GM12878 (cell line): Measurements from ENCODE around the gene MEGF11. TPM values are rescaled to one million over a fixed set of nuclear protein-coding genes. Genes with fewer than 3 reads are reported as not detected.

Experiments
- ATF7 ChIP-seq: fragments of 450-650 bp; IDR thresholded peaks from 2 replicates; pipeline ENCODE4 v1.6.1; 2016; ENCODE audit warnings: low read depth, mild to moderate bottlenecking
- CBX5 ChIP-seq: sonication (generic); IDR thresholded peaks from 2 replicates; pipeline ENCODE4 v1.6.1; 2016; ENCODE audit warnings: low read depth, moderate library complexity, mild to moderate bottlenecking, inconsistent platforms
- CREM ChIP-seq: IDR thresholded peaks from 2 replicates; pipeline ENCODE4 v1.6.1; 2014; ENCODE audit warnings: antibody characterized with exemption, low read depth
- E4F1 ChIP-seq: fragments of 450-650 bp; IDR thresholded peaks from 2 replicates; pipeline ENCODE4 v1.6.1; 2018; ENCODE audit warnings: borderline replicate concordance, mild to moderate bottlenecking; ENCODE audit not compliant: partially characterized antibody
- EGR1 ChIP-seq, 2 experiments: IDR thresholded peaks; 1 replicate in 1 of 2; 2 replicates in 1 of 2; pipeline ENCODE4 v1.6.1; 2011 to 2012; ENCODE audit warnings: low read depth in 2 of 2, low read length in 2 of 2, borderline replicate concordance in 1 of 2, mild to moderate bottlenecking in 1 of 2, moderate library complexity in 1 of 2
- FOS ChIP-seq: IDR thresholded peaks from 3 replicates; pipeline ENCODE4 v1.6.1; 2011; ENCODE audit warnings: borderline replicate concordance; ENCODE audit not compliant: insufficient read length; ENCODE audit errors: extremely low read depth
- IKZF1 ChIP-seq: fragments of 450-650 bp; conservative IDR thresholded peaks from 2 replicates; pipeline ENCODE4 v1.6.1; 2017; ENCODE audit warnings: antibody characterized with exemption, mild to moderate bottlenecking
- IRF3 ChIP-seq: fragments of 450-650 bp; IDR thresholded peaks from 2 replicates; pipeline ENCODE4 v1.6.1; 2014; ENCODE audit warnings: mild to moderate bottlenecking
- IRF5 ChIP-seq: fragments of 450-650 bp; IDR thresholded peaks from 2 replicates; pipeline ENCODE4 v1.6.1; 2017; ENCODE audit warnings: borderline replicate concordance
- JUND ChIP-seq: IDR thresholded peaks from 2 replicates; pipeline ENCODE4 v1.6.1; 2012; ENCODE audit warnings: low read depth, mild to moderate bottlenecking, low read length, improper control_type of control experiment, moderate library complexity
- MEF2A ChIP-seq: IDR thresholded peaks from 2 replicates; pipeline ENCODE4 v1.6.1; 2011; ENCODE audit warnings: low read depth, mild to moderate bottlenecking, low read length, moderate library complexity; ENCODE audit not compliant: insufficient read depth
- MXI1 ChIP-seq: fragments of 150-350 bp; IDR thresholded peaks from 2 replicates; pipeline ENCODE4 v1.6.1; 2011; ENCODE audit warnings: low read depth, mild to moderate bottlenecking, inconsistent platforms, low read length, improper control_type of control experiment
- MYC ChIP-seq: IDR thresholded peaks from 2 replicates; pipeline ENCODE4 v1.6.1; 2011; ENCODE audit warnings: mild to moderate bottlenecking, low read length, moderate library complexity, inconsistent platforms; ENCODE audit not compliant: insufficient read depth, insufficient replicate concordance, insufficient read length, severe bottlenecking
- NFIC ChIP-seq: IDR thresholded peaks from 2 replicates; pipeline ENCODE4 v1.6.1; 2012; ENCODE audit warnings: low read depth, mild to moderate bottlenecking, inconsistent platforms, low read length, moderate library complexity
- NFYB ChIP-seq: IDR thresholded peaks from 2 replicates; pipeline ENCODE4 v1.6.1; 2011; ENCODE audit warnings: low read depth, mild to moderate bottlenecking, low read length, improper control_type of control experiment, moderate library complexity; ENCODE audit not compliant: insufficient read depth
- RB1 ChIP-seq: fragments of 450-650 bp; formaldehyde crosslinking; IDR thresholded peaks from 2 replicates; pipeline ENCODE4 v1.6.1; 2017; ENCODE audit warnings: mild to moderate bottlenecking, borderline replicate concordance
- TCF12 ChIP-seq: IDR thresholded peaks from 2 replicates; pipeline ENCODE4 v1.6.1; 2011; ENCODE audit warnings: low read depth, mild to moderate bottlenecking, low read length
- WRNIP1 ChIP-seq: IDR thresholded peaks from 2 replicates; pipeline ENCODE4 v1.6.1; 2011; ENCODE audit warnings: low read depth, low read length, improper control_type of control experiment, borderline replicate concordance
- ZBTB33 ChIP-seq: fragments of 450-650 bp; IDR thresholded peaks from 2 replicates; pipeline ENCODE4 v1.6.1; 2017; ENCODE audit warnings: mild to moderate bottlenecking
- polyA plus RNA-seq, 11 experiments: library from polyadenylated mRNA; depleted of rRNA in 4 of 11; unstranded in 6 of 11; stranded (reverse) in 5 of 11; fragments of >200 nt; fragmentation: Nextera tagmentation in 4 of 11; fragmentation: Illumina TruSeq in 1 of 11; extraction: Ambion mirVana in 4 of 11; extraction: Trizol in 1 of 11; gene quantifications; 1 replicate in 1 of 11; 2 replicates in 10 of 11; pipeline versions ENCODE4 v1.2.1 to v1.2.3, GENCODE V29; 2011 to 2016; ENCODE audit warnings: inconsistent platforms in 2 of 11, missing spikeins in 2 of 11, low read depth in 1 of 11
- total RNA-seq, 4 experiments: library from RNA; depleted of rRNA in 3 of 4; stranded (reverse); fragments of >200 nt in 3 of 4; fragmentation: Illumina TruSeq in 1 of 4; extraction: Trizol in 1 of 4; gene quantifications; 2 replicates each; pipeline versions ENCODE4 v1.2.1 to v1.2.3, GENCODE V29; 2013 to 2021
- TF ChIP-seq, protein P1 (sequence below): IDR thresholded peaks from 2 replicates; pipeline ENCODE4 v1.6.1; 2011; ENCODE audit warnings: low read depth, low read length, improper control_type of control experiment, borderline replicate concordance

MEGF11 gene
- total and polyA plus RNA-seq, 10 of the 15 experiments (the other 5 are each of a cell fraction or from before 2014, with no cell fraction given): 0.03 to 1.7 (median 0.49) TPM

DNA sequence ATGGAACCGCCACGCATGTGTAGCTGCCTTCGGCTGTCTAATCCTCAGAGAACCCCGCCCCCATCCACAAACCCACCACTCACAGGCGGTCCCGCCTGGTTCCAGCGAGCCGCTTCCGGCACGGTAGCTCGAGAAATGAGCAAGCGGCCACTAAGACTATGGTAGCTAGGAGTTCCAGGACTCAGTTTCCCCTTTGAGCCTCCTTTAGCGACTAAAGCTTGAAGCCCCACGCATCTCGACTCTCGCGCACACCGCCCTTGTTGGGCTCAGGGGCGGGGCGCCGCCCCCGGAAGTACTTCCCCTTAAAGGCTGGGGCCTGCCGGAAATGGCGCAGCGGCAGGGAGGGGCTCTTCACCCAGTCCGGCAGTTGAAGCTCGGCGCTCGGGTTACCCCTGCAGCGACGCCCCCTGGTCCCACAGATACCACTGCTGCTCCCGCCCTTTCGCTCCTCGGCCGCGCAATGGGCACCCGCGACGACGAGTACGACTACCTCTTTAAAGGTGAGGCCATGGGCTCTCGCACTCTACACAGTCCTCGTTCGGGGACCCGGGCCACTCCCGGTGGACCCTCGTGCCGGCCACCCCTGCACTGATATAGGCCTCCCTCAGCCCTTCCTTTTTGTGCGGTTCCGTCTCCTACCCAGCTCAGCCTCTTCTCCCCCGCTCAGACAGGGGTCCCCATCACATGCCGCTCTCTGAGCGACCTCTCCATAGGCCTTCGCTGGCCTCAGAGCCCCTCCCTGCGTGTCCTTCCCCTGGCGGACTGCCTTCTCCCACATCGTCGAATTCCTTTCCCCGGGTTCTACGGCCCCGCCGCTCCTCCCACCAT is 384.2 kb downstream of the MEGF11 start, which contains the start of gene RAB11A (continued):
- TF ChIP-seq E4F1 (no peak), WRNIP1 (no peak), ATF7 (no peak; the same call in 1 of the 2 replicates), MXI1 (no peak), MYC (no peak), JUND (no peak), IRF3 (no peak), IRF5 (no peak), CREM (peak; percentile 93), RB1 (peak; percentile 92), FOS (no peak), MEF2A (no peak; the same call in 1 of the 2 replicates), EGR1 (IDR thresholded peaks at IDR 0.05; ENCODE audit: borderline replicate concordance in 1 of 2, low read depth in 2 of 2, low read length in 2 of 2) (peak in 1 of 2 experiments; percentile 81; a peak in 2 of 3 replicates), ZBTB33 (no peak), TCF12 (peak; percentile 40; the same call in 1 of the 2 replicates), CBX5 (peak; percentile 73; the same call in 1 of the 2 replicates), NFYB (no peak), IKZF1 (peak; percentile 75), NFIC (peak; percentile 56; the same call in 1 of the 2 replicates)
- TF ChIP-seq, protein P1, sequence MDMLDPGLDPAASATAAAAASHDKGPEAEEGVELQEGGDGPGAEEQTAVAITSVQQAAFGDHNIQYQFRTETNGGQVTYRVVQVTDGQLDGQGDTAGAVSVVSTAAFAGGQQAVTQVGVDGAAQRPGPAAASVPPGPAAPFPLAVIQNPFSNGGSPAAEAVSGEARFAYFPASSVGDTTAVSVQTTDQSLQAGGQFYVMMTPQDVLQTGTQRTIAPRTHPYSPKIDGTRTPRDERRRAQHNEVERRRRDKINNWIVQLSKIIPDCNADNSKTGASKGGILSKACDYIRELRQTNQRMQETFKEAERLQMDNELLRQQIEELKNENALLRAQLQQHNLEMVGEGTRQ: no peak
